PC-3 (cell line): ENCODE results near the gene FNIP1. TPM values are rescaled to one million over a fixed set of nuclear protein-coding genes. Genes with fewer than 3 reads are reported as not detected.

Experiments used
- ATAC-seq: fragments of 200-7000 bp; cut with Tn5 transposase; 2 replicates; pipeline ENCODE4 v1.9.1; 2020; ENCODE audit warnings: mild to moderate bottlenecking, moderate library complexity
- BruUV-seq: library from RNA; stranded (reverse); fragments of 400-500 nt; replicated peaks from 2 replicates; lab custom pipeline; 2021; lab: Mats Ljungman, UMichigan
- CTCF ChIA-PET: fragments of 300-600 bp; sonication (Branson Sonifier 250); formaldehyde crosslinking; loops from one replicate; lab custom pipeline; 2022; ENCODE audit warnings: antibody characterized with exemption; lab: Charles Lee
- POLR2A ChIA-PET: fragments of 300-600 bp; sonication (Branson Sonifier 250); formaldehyde crosslinking; loops from one replicate; lab custom pipeline; 2022; ENCODE audit warnings: antibody characterized with exemption; ENCODE audit not compliant: unreplicated experiment; lab: Charles Lee
- DNase-seq: peaks from one replicate; pipeline ENCODE4 v3.0.0-alpha.2; 2015
- H2AFZ ChIP-seq: fragments of 300-600 bp; sonication (generic); 2 replicates; pipeline ENCODE4 v1.6.0; 2016; ENCODE audit warnings: antibody characterized with exemption, low read length
- H3F3A ChIP-seq: fragments of 300-600 bp; sonication (generic); one replicate; pipeline ENCODE4 v1.6.0; 2017; ENCODE audit warnings: antibody characterized with exemption, low read length, control low read depth, mild to moderate bottlenecking; ENCODE audit not compliant: unreplicated experiment
- H3K27ac ChIP-seq: fragments of 300-600 bp; sonication (generic); 2 replicates; pipeline ENCODE4 v1.5.1; 2016; ENCODE audit warnings: mild to moderate bottlenecking, low read length
- H3K27me3 ChIP-seq: fragments of 300-600 bp; sonication (generic); 2 replicates; pipeline ENCODE4 v1.6.1; 2016; ENCODE audit warnings: low read length, mixed read lengths
- H3K36me3 ChIP-seq: fragments of 300-600 bp; sonication (generic); 2 replicates; pipeline ENCODE4 v1.6.1; 2016; ENCODE audit warnings: low read depth, mixed run types, low read length, mixed read lengths
- H3K4me1 ChIP-seq: fragments of 300-600 bp; sonication (generic); 2 replicates; pipeline ENCODE4 v1.5.1; 2016; ENCODE audit warnings: low read length; ENCODE audit not compliant: insufficient read depth
- H3K4me2 ChIP-seq: fragments of 300-600 bp; sonication (generic); 2 replicates; pipeline ENCODE4 v1.6.0; 2016; ENCODE audit warnings: low read length
- H3K4me3 ChIP-seq: fragments of 300-600 bp; sonication (generic); 2 replicates; pipeline ENCODE4 v1.5.1; 2016; ENCODE audit warnings: mild to moderate bottlenecking, low read length, mixed read lengths
- H3K79me2 ChIP-seq: fragments of 300-600 bp; sonication (generic); 2 replicates; pipeline ENCODE4 v1.6.1; 2017; ENCODE audit warnings: low read length, mixed read lengths
- H3K9ac ChIP-seq: fragments of 300-600 bp; sonication (generic); 2 replicates; pipeline ENCODE4 v1.6.0; 2016; ENCODE audit warnings: mild to moderate bottlenecking, low read length
- H3K9me2 ChIP-seq: fragments of 300-600 bp; sonication (generic); replicated peaks from 2 replicates; pipeline ENCODE4 v1.6.1; 2016; ENCODE audit warnings: mixed run types, low read length, mixed read lengths
- H3K9me3 ChIP-seq: fragments of 300-600 bp; sonication (generic); 2 replicates; pipeline ENCODE4 v1.6.1; 2016; ENCODE audit warnings: low read length, mixed read lengths
- H4K20me1 ChIP-seq: fragments of 300-600 bp; sonication (generic); 2 replicates; pipeline ENCODE4 v1.6.1; 2016; ENCODE audit warnings: low read length, mixed read lengths
- EZH2 ChIP-seq: fragments of 300-600 bp; sonication (generic); IDR thresholded peaks from one replicate; pipeline ENCODE4 v1.6.1; 2017; ENCODE audit warnings: antibody characterized with exemption, mild to moderate bottlenecking, low read length; ENCODE audit not compliant: unreplicated experiment
- EZH2phosphoT487 ChIP-seq: fragments of 300-600 bp; sonication (generic); IDR thresholded peaks from 2 replicates; pipeline ENCODE4 v1.6.1; 2018; ENCODE audit warnings: mild to moderate bottlenecking, antibody characterized with exemption, low read length, borderline replicate concordance
- intact Hi-C: fragments of 100-400 bp; cut with micrococcal nuclease; formaldehyde crosslinking; loops from 2 replicates; pipeline ENCODE4 v1.9.0; 2023
- total RNA-seq: library from RNA; depleted of rRNA; stranded (reverse); fragments of >200 nt; gene quantifications from 2 replicates; pipeline ENCODE4 v1.2.3, GENCODE V29; 2014
- TF ChIP-seq, protein P1 (sequence below): fragments of 300-600 bp; sonication (generic); conservative IDR thresholded peaks from 2 replicates; pipeline ENCODE4 v1.5.1; 2017; ENCODE audit warnings: antibody characterized with exemption, low read depth, mild to moderate bottlenecking, low read length

FNIP1 gene
- total RNA-seq, 1 experiment from 2014 or later: 15.1 TPM

DNA sequence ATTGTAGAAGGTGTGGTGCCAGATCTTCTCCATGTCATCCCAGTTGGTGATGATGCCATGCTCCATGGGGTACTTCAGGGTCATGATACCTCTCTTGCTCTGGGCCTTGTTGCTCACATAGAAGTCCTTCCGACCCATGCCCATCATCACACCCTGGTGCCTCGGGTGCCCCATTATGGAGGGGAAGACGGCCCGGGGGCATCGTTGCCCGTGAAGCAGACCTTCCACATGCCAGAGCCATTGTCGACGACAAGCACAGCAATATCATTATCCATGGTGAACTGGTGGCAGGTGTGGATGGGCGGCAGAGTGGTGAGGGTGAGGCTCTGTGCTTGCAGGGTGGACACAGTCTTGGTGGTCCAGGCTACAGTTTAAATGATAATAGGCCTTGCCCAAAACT, 137.0 kb downstream of the FNIP1 start:
- H3K36me3 ChIP-seq: no peaks in the 10 kb centered on the region; the same call in 1 of the 2 replicates
- H2AFZ ChIP-seq: no peak overlapping the region

GRCh38 chr5:131659290-131659689, 137.5 kb downstream of the FNIP1 start:
- no peak overlapping the region for H3K4me3 ChIP-seq
- H2AFZ ChIP-seq: no peak overlapping the region
- ChIA-PET POLR2A (no interaction called here), CTCF (no interaction called here)
- ATAC-seq (no peak), DNase-seq (no peak)
- intact Hi-C loops: no loop called here
- H3K27ac ChIP-seq: no peak overlapping the region
- no peaks in the 10 kb centered on the region; the same call in 1 of the 2 replicates for H3K36me3 ChIP-seq
- H3K9me2 ChIP-seq: no peaks in the 10 kb centered on the region
- no peaks in the 10 kb centered on the region for H3K9me3 ChIP-seq
- H3F3A ChIP-seq: no peaks in the 10 kb centered on the region
- BruUV-seq: no TSS peak
- H3K4me1 ChIP-seq: no peaks in the 10 kb centered on the region
- H4K20me1 ChIP-seq: no peaks in the 10 kb centered on the region
- no peak for TF ChIP-seq EZH2
- TF ChIP-seq, protein P1, sequence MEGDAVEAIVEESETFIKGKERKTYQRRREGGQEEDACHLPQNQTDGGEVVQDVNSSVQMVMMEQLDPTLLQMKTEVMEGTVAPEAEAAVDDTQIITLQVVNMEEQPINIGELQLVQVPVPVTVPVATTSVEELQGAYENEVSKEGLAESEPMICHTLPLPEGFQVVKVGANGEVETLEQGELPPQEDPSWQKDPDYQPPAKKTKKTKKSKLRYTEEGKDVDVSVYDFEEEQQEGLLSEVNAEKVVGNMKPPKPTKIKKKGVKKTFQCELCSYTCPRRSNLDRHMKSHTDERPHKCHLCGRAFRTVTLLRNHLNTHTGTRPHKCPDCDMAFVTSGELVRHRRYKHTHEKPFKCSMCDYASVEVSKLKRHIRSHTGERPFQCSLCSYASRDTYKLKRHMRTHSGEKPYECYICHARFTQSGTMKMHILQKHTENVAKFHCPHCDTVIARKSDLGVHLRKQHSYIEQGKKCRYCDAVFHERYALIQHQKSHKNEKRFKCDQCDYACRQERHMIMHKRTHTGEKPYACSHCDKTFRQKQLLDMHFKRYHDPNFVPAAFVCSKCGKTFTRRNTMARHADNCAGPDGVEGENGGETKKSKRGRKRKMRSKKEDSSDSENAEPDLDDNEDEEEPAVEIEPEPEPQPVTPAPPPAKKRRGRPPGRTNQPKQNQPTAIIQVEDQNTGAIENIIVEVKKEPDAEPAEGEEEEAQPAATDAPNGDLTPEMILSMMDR: no peak
- no peak for TF ChIP-seq EZH2phosphoT487
- H3K9ac ChIP-seq: no peak overlapping the region
- no peak overlapping the region for H3K4me2 ChIP-seq
- no peaks in the 10 kb centered on the region for H3K27me3 ChIP-seq
- H3K79me2 ChIP-seq: no peaks in the 10 kb centered on the region

More for the DNA sequence above, 137.0 kb downstream of the FNIP1 start:
- Histone ChIP-seq H3F3A (no peaks in the 10 kb centered on the region), H3K79me2 (no peaks in the 10 kb centered on the region), H4K20me1 (no peaks in the 10 kb centered on the region), H3K4me1 (no peaks in the 10 kb centered on the region), H3K27me3 (no peaks in the 10 kb centered on the region), H3K4me3 (no peak overlapping the region), H3K9me3 (no peaks in the 10 kb centered on the region), H3K9me2 (no peaks in the 10 kb centered on the region), H3K4me2 (no peak overlapping the region), H3K27ac (no peak overlapping the region), H3K9ac (no peak overlapping the region)
- ChIA-PET POLR2A (no interaction called here), CTCF (no interaction called here)
- BruUV-seq: no TSS peak
- TF ChIP-seq, protein P1: no peak
- TF ChIP-seq EZH2phosphoT487: no peak
- no peak for TF ChIP-seq EZH2
- intact Hi-C loops: no loop called here
- no peak for DNase-seq
- no peak for ATAC-seq

GRCh38 chr5:131654776-131655175, 142.0 kb downstream of the FNIP1 start:
- no peak overlapping the region for H3K4me2 ChIP-seq
- ChIA-PET POLR2A (interaction anchor here (0.7 kb wide), 1 partner anchor 122 kb away, joined by 4 read pairs; no protein-coding TSS in a partner anchor), CTCF (no interaction called here)
- DNase-seq (no peak), ATAC-seq (no peak)
- no peaks in the 10 kb centered on the region for H3F3A ChIP-seq
- BruUV-seq: no TSS peak
- no peaks in the 10 kb centered on the region for H3K9me2 ChIP-seq
- TF ChIP-seq, protein P1: no peak
- TF ChIP-seq EZH2: no peak
- TF ChIP-seq EZH2phosphoT487: no peak
- H2AFZ ChIP-seq: no peak overlapping the region
- H3K36me3 ChIP-seq: peaks cover 4% of the 10 kb centered on the region; the same call in 1 of the 2 replicates
- no peaks in the 10 kb centered on the region for H3K9me3 ChIP-seq
- no peak overlapping the region for H3K9ac ChIP-seq
- no peak overlapping the region for H3K27ac ChIP-seq
- intact Hi-C loops: no loop called here
- H3K4me3 ChIP-seq: no peak overlapping the region
- no peaks in the 10 kb centered on the region for H3K27me3 ChIP-seq
- H3K79me2 ChIP-seq: no peaks in the 10 kb centered on the region
- H3K4me1 ChIP-seq: peaks cover 2% of the 10 kb centered on the region
- H4K20me1 ChIP-seq: no peaks in the 10 kb centered on the region
